Keratinocyte (primary cell): Measurements from ENCODE around the gene PEX10. TPM values are rescaled to one million over a fixed set of nuclear protein-coding genes. Genes with fewer than 3 reads are reported as not detected.

Source experiments
- DNase-seq: peaks from one replicate; pipeline ENCODE4 v3.0.0-alpha.2; 2011; ENCODE audit warnings: low read depth, missing footprints, low spot score
- FAIRE-seq: peaks from 2 replicates; lab custom pipeline; 2011; peaks lifted over from hg19 to GRCh38; lab: Jason Lieb, UNC
- H2AFZ ChIP-seq: 2 replicates; pipeline ENCODE4 v1.6.0; 2012; ENCODE audit warnings: low read length, control low read depth, inconsistent platforms; ENCODE audit not compliant: control insufficient read depth
- H3K27ac ChIP-seq: 2 replicates; pipeline ENCODE4 v1.5.1; 2011; ENCODE audit warnings: low read length; ENCODE audit not compliant: control insufficient read depth, insufficient read depth
- H3K27me3 ChIP-seq: 3 replicates; pipeline ENCODE4 v1.6.0; 2011; ENCODE audit warnings: low read length; ENCODE audit not compliant: control insufficient read depth, insufficient read depth; ENCODE audit errors: extremely low read depth
- H3K36me3 ChIP-seq, 2 experiments: 2 replicates in 1 of 2; 3 replicates in 1 of 2; pipeline ENCODE4 v1.5.1; 2011; ENCODE audit warnings: low read length in 2 of 2, mild to moderate bottlenecking in 1 of 2; ENCODE audit not compliant: control insufficient read depth in 2 of 2, insufficient read depth in 2 of 2; ENCODE audit errors: extremely low read depth in 1 of 2
- H3K4me1 ChIP-seq: 3 replicates; pipeline ENCODE4 v1.5.1; 2011; ENCODE audit warnings: low read length; ENCODE audit not compliant: control insufficient read depth, insufficient read depth; ENCODE audit errors: extremely low read depth
- H3K4me2 ChIP-seq: 3 replicates; pipeline ENCODE4 v1.6.0; 2011; ENCODE audit warnings: low read depth, low read length; ENCODE audit not compliant: control insufficient read depth, insufficient read depth; ENCODE audit errors: extremely low read depth
- H3K4me3 ChIP-seq, 3 experiments: fragments of 200-600 bp in 1 of 3; sonication (generic) in 1 of 3; 2 replicates in 2 of 3; 3 replicates in 1 of 3; pipeline ENCODE4 v1.5.1; 2011 to 2016; ENCODE audit warnings: low read length in 3 of 3, mild to moderate bottlenecking in 3 of 3, control low read depth in 2 of 3, inconsistent platforms in 1 of 3, low read depth in 1 of 3, mixed read lengths in 1 of 3, mixed run types in 1 of 3, moderate library complexity in 1 of 3; ENCODE audit not compliant: control insufficient read depth in 2 of 3, insufficient read depth in 2 of 3; ENCODE audit errors: extremely low read depth in 1 of 3
- H3K79me2 ChIP-seq: 2 replicates; pipeline ENCODE4 v1.6.0; 2012; ENCODE audit warnings: low read length; ENCODE audit not compliant: control insufficient read depth, insufficient read depth
- H3K9ac ChIP-seq: 3 replicates; pipeline ENCODE4 v1.6.0; 2011; ENCODE audit warnings: low read length; ENCODE audit not compliant: control insufficient read depth, insufficient read depth; ENCODE audit errors: extremely low read depth
- H3K9me1 ChIP-seq: 3 replicates; pipeline ENCODE4 v1.6.0; 2011; ENCODE audit warnings: low read length; ENCODE audit not compliant: control insufficient read depth, insufficient read depth; ENCODE audit errors: extremely low read depth
- H3K9me3 ChIP-seq: 2 replicates; pipeline ENCODE4 v1.5.1; 2012; ENCODE audit warnings: low read depth, low read length; ENCODE audit not compliant: control insufficient read depth
- H4K20me1 ChIP-seq: 3 replicates; pipeline ENCODE4 v1.6.0; 2011; ENCODE audit warnings: low read length; ENCODE audit not compliant: control insufficient read depth, insufficient read depth; ENCODE audit errors: extremely low read depth
- EZH2 ChIP-seq: IDR thresholded peaks from one replicate; pipeline ENCODE4 v1.6.1; 2012; ENCODE audit warnings: inconsistent platforms, mild to moderate bottlenecking, low read length, moderate library complexity
- dilution Hi-C: fragments of 300-500 bp; cut with MboI; formaldehyde crosslinking; loops from one replicate; pipeline ENCODE4 v1.7.0; 2020; ENCODE audit warnings: low sequenced_read_pairs; ENCODE audit not compliant: extremely low pct_ligation_motif_present
- polyA plus RNA-seq, 5 experiments: library from polyadenylated mRNA; depleted of rRNA in 3 of 5; stranded (reverse) in 3 of 5; stranded (forward) in 1 of 5; unstranded in 1 of 5; fragments of >200 nt; gene quantifications; 1 replicate in 1 of 5; 2 replicates in 3 of 5; 3 replicates in 1 of 5; pipeline versions ENCODE4 v1.2.1 to v1.2.3, GENCODE V29; 2011 to 2012; ENCODE audit warnings: missing spikeins in 2 of 5, low read depth in 1 of 5, low replicate concordance in 1 of 5
- TF ChIP-seq, protein P1 (sequence below), 3 experiments: IDR thresholded peaks in 1 of 3; conservative IDR thresholded peaks in 1 of 3; optimal IDR thresholded peaks in 1 of 3; 2 replicates in 2 of 3; 3 replicates in 1 of 3; pipeline versions ENCODE3 to v1.5.1; 2011; ENCODE audit warnings: low read length in 3 of 3, mild to moderate bottlenecking in 3 of 3, moderate library complexity in 2 of 3, control low read depth in 1 of 3, inconsistent platforms in 1 of 3; ENCODE audit not compliant: insufficient read depth in 2 of 3; ENCODE audit errors: extremely low read depth in 1 of 3

PEX10 gene
- polyA plus RNA-seq, 1 donor (not counting 4 experiments of a cell fraction or from before 2014, with no cell fraction given), result 13.8 TPM

DNA sequence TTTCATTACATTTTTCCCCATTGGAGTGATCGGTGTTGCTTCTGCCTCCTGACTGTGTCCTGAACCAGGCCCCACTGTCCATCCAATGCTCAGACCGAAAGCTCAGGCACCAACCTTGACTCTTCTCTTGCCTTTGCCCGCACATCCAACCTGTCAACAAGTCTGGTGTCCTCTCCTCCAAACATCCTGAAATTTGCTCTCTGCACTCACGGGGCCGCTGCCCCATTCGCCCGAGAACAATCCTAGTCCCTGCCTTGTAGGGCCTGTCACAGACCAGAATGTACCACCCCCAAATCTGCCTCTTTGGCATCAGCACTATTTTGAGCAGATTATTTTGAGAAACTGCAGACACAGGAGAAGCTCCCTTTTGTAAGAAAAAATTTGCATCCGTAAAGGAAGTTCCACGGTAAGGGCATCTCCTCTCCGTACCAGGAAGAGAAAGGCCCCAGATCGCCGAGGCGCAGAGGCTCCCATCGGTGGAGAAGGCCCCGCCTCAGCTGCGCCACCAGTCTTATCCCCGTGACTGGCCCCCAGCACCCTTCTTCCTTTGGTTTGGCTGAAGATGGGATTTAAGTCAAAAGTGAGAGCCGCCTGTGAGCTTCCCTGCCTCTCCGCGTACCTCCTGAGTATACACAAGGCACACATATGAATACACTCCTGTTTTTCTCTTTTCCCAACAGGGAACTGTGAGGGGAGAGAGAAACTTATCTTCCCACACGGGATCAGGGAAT lies 28.1 kb downstream of the PEX10 start:
- dilution Hi-C loops, result no loop called here
- no peaks in the 10 kb centered on the region for H3K4me1 ChIP-seq
- no peak overlapping the region for H2AFZ ChIP-seq
- H3K9me3 ChIP-seq, result no peaks in the 10 kb centered on the region
- H3K36me3 ChIP-seq, result peaks cover 0 to 2% of the 10 kb centered on the region in 2 experiments
- no peaks in the 10 kb centered on the region for H3K79me2 ChIP-seq
- DNase-seq, result no peak
- no peaks in the 10 kb centered on the region for H4K20me1 ChIP-seq
- no peak overlapping the region for H3K27ac ChIP-seq
- H3K4me2 ChIP-seq, result no peak overlapping the region
- no peaks in the 10 kb centered on the region for H3K9me1 ChIP-seq
- no peak overlapping the region for H3K9ac ChIP-seq
- H3K4me3 ChIP-seq, result no peak overlapping the region
- no peak for FAIRE-seq
- TF ChIP-seq, protein P1, sequence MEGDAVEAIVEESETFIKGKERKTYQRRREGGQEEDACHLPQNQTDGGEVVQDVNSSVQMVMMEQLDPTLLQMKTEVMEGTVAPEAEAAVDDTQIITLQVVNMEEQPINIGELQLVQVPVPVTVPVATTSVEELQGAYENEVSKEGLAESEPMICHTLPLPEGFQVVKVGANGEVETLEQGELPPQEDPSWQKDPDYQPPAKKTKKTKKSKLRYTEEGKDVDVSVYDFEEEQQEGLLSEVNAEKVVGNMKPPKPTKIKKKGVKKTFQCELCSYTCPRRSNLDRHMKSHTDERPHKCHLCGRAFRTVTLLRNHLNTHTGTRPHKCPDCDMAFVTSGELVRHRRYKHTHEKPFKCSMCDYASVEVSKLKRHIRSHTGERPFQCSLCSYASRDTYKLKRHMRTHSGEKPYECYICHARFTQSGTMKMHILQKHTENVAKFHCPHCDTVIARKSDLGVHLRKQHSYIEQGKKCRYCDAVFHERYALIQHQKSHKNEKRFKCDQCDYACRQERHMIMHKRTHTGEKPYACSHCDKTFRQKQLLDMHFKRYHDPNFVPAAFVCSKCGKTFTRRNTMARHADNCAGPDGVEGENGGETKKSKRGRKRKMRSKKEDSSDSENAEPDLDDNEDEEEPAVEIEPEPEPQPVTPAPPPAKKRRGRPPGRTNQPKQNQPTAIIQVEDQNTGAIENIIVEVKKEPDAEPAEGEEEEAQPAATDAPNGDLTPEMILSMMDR (optimal IDR thresholded peaks at IDR 0.05 in 1 of 3, IDR thresholded peaks at IDR 0.05 in 1 of 3, conservative IDR thresholded peaks at IDR 0.05 in 1 of 3; ENCODE audit: extremely low read depth in 1 of 3, insufficient read depth in 2 of 3, low read length in 3 of 3), result no peak
- no peak for TF ChIP-seq EZH2
- no peaks in the 10 kb centered on the region for H3K27me3 ChIP-seq

DNA sequence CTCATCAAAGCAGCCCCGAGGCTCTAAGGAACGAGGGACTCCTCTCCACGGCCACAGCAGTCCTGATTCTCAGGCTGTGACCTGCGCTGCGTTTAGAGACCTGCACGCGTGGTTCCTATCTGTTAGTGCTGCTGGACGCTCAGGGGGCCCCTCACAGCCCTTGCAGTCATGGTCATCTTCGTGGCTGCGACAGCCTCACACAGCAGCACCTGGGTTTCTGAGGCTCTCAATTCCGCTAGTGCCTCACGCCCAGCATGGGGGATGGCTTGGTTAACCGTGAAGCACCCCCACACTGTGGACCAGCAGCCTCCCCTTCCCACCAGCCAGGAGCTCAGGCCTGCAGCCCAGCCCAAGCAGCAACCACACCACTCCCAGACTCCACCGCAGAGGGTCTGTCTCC lies 28.8 kb downstream of the PEX10 start:
- FAIRE-seq (no peak), DNase-seq (no peak)
- Histone ChIP-seq H3K27me3 (peaks cover 2% of the 10 kb centered on the region), H3K27ac (no peak overlapping the region), H3K4me3 (no peak overlapping the region), H3K4me1 (no peaks in the 10 kb centered on the region), H4K20me1 (no peaks in the 10 kb centered on the region), H3K9ac (no peak overlapping the region), H2AFZ (no peak overlapping the region), H3K9me1 (no peaks in the 10 kb centered on the region), H3K79me2 (no peaks in the 10 kb centered on the region), H3K4me2 (no peak overlapping the region), H3K9me3 (no peaks in the 10 kb centered on the region), H3K36me3 (no peaks in the 10 kb centered on the region)
- dilution Hi-C loops, result no loop called here
- TF ChIP-seq, protein P1 (optimal IDR thresholded peaks at IDR 0.05 in 1 of 3, IDR thresholded peaks at IDR 0.05 in 1 of 3, conservative IDR thresholded peaks at IDR 0.05 in 1 of 3; ENCODE audit: extremely low read depth in 1 of 3, insufficient read depth in 2 of 3, low read length in 3 of 3), result no peak
- TF ChIP-seq EZH2, result no peak
